Measurements from ENCODE around the gene SYCP3. TPM values are rescaled to one million over a fixed set of nuclear protein-coding genes. Genes with fewer than 3 reads are reported as not detected.
"Not testable (repeated sequence)": the region's sequence is repeated elsewhere in the genome, so short reads cannot be mapped to it uniquely, and the experiment has no call there.

The SYCP3 gene
- total and polyA plus RNA-seq, 2 experiments from 2014 or later: 0.39 TPM; not detected in 1

DNA sequence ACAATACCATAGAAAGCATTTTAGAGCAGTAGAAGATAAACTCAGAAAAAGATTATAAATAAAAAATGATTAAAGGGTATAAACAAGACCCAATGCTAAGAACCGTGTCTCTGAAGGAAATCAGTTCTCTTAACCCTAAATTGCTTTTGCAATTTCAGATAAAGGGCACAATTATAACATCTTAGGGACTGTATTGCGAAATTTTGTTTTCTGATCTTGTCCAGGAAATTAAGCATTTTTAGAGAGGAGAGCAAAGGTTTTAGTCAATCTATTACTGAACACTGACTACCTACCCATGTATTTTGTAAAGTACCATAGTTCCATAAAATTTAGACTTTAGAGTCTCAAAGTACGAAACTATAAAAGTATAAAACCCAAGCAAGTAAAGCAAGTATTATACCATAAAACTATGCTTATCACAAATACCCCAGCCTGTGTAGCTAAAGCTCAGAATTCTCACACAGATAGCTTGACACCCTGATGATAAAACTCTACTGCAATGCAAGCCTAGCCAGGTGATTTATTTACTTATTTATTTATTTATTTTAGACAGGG lies 48.6 kb downstream of the SYCP3 start:
- DNase-seq: no peak
- no peak overlapping the region for H3K9ac ChIP-seq
- no peaks in the 10 kb centered on the region for H4K20me1 ChIP-seq (ENCODE audit: insufficient read depth)
- H3K4me3 ChIP-seq: no peak overlapping the region
- TF ChIP-seq EZH2 (IDR thresholded peaks at IDR 0.05; ENCODE audit: insufficient read depth, poor library complexity, severe bottlenecking) (no peak), EZH2phosphoT487 (IDR thresholded peaks at IDR 0.05; ENCODE audit: insufficient read depth, low read depth) (no peak)
- no peaks in the 10 kb centered on the region for H3K9me2 ChIP-seq (ENCODE audit: insufficient read depth)
- H3K27me3 ChIP-seq (replicated peaks; ENCODE audit: insufficient read depth): no peaks in the 10 kb centered on the region
- H3K79me2 ChIP-seq (ENCODE audit: insufficient read depth): no peaks in the 10 kb centered on the region
- no peak overlapping the region for H2AFZ ChIP-seq
- no peaks in the 10 kb centered on the region for H3K4me1 ChIP-seq (ENCODE audit: insufficient read depth)
- in situ Hi-C loops (cut with MboI): no loop called here
- no peaks in the 10 kb centered on the region for H3K36me3 ChIP-seq (ENCODE audit: low read depth)
- 0 out of 2 replicates have a peak, but pooled peaks cover 4% of the 10 kb centered on the region for H3F3A ChIP-seq (ENCODE audit: insufficient read depth)
- WGBS, 2 experiments (ENCODE audit: low coverage in 1 of 2, low lambda C conversion rate in 2 of 2, missing lambda C conversion rate in 2 of 2): 56 to 60% methylated on average over 3 of the region's 3 CpGs
- no peaks in the 10 kb centered on the region for H3K9me3 ChIP-seq (ENCODE audit: low read depth)
- H3K27ac ChIP-seq: no peak overlapping the region
- no peak overlapping the region for H3K4me2 ChIP-seq (ENCODE audit: unreplicated experiment)

DNA sequence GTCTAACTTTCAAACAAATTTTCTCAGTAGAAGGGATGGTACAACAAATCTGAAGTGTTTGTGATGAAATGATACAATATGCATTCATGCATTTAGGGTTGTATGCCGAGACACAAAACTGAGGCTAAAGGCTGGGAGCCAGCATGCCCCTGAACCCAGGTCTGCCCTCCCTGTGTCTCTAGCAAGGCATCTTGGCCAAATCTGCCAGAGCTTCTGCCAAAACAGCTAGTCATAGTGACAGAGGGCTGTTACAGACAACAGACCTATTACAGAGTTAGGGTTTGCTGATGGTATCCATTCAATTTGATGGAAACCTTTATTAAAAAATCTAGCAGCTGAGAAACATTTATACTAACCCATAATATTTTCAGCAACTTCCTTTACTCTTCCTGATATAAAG lies 53.1 kb downstream of the SYCP3 start:
- H3K9me2 ChIP-seq (ENCODE audit: insufficient read depth): no peaks in the 10 kb centered on the region
- H2AFZ ChIP-seq: no peak overlapping the region
- no peaks in the 10 kb centered on the region for H3K36me3 ChIP-seq (ENCODE audit: low read depth)
- no peaks in the 10 kb centered on the region for H4K20me1 ChIP-seq (ENCODE audit: insufficient read depth)
- no peaks in the 10 kb centered on the region for H3K27me3 ChIP-seq (replicated peaks; ENCODE audit: insufficient read depth)
- no peaks in the 10 kb centered on the region for H3K79me2 ChIP-seq (ENCODE audit: insufficient read depth)
- DNase-seq: no peak
- WGBS, 2 experiments (ENCODE audit: low coverage in 1 of 2, low lambda C conversion rate in 2 of 2, missing lambda C conversion rate in 2 of 2): 97 to 100% methylated on average over 1 of the region's 1 CpG
- TF ChIP-seq EZH2phosphoT487 (IDR thresholded peaks at IDR 0.05; ENCODE audit: insufficient read depth, low read depth): no peak
- no peak for TF ChIP-seq EZH2 (IDR thresholded peaks at IDR 0.05; ENCODE audit: insufficient read depth, poor library complexity, severe bottlenecking)
- H3K4me3 ChIP-seq: no peak overlapping the region
- H3K4me2 ChIP-seq (ENCODE audit: unreplicated experiment): no peak overlapping the region
- H3K4me1 ChIP-seq (ENCODE audit: insufficient read depth): no peaks in the 10 kb centered on the region
- H3F3A ChIP-seq (ENCODE audit: insufficient read depth): no peaks in the 10 kb centered on the region
- in situ Hi-C loops (cut with MboI): no loop called here
- H3K27ac ChIP-seq: no peak overlapping the region
- no peaks in the 10 kb centered on the region for H3K9me3 ChIP-seq (ENCODE audit: low read depth)
- H3K9ac ChIP-seq: no peak overlapping the region

DNA sequence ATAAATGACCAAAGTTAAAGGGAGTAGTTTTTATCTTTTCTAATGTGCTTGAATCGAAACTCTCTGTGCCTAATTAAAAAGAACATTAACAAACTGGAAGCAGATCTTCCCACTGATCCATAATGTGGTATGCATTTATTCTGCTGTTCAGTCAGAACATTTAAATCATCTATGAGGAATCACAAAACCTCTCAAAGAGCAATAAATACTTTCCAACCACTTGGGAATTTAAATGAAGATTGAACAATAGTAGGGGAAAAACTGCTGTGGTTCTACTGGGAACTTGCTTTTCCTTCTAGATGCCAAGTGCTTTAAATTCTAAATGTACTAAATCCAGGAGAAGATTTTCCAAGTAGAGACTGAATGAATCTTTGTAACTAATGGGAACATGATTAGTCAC lies 54.2 kb downstream of the SYCP3 start:
- no peaks in the 10 kb centered on the region for H3F3A ChIP-seq (ENCODE audit: insufficient read depth)
- DNase-seq: no peak
- TF ChIP-seq EZH2 (IDR thresholded peaks at IDR 0.05; ENCODE audit: insufficient read depth, poor library complexity, severe bottlenecking) (no peak), EZH2phosphoT487 (IDR thresholded peaks at IDR 0.05; ENCODE audit: insufficient read depth, low read depth) (no peak)
- H3K36me3 ChIP-seq (ENCODE audit: low read depth): no peaks in the 10 kb centered on the region
- H2AFZ ChIP-seq: no peak overlapping the region
- no peak overlapping the region for H3K4me2 ChIP-seq (ENCODE audit: unreplicated experiment)
- no peak overlapping the region for H3K27ac ChIP-seq
- H3K9me2 ChIP-seq (ENCODE audit: insufficient read depth): no peaks in the 10 kb centered on the region
- H4K20me1 ChIP-seq (ENCODE audit: insufficient read depth): no peaks in the 10 kb centered on the region
- H3K9ac ChIP-seq: no peak overlapping the region
- H3K4me1 ChIP-seq (ENCODE audit: insufficient read depth): no peaks in the 10 kb centered on the region
- H3K27me3 ChIP-seq (replicated peaks; ENCODE audit: insufficient read depth): no peaks in the 10 kb centered on the region
- no peak overlapping the region for H3K4me3 ChIP-seq
- no peaks in the 10 kb centered on the region for H3K9me3 ChIP-seq (ENCODE audit: low read depth)
- 0% methylated on average over 1 of the region's 1 CpG for WGBS, 2 experiments (ENCODE audit: low coverage in 1 of 2, low lambda C conversion rate in 2 of 2, missing lambda C conversion rate in 2 of 2)
- no peaks in the 10 kb centered on the region for H3K79me2 ChIP-seq (ENCODE audit: insufficient read depth)
- in situ Hi-C loops (cut with MboI): no loop called here

DNA sequence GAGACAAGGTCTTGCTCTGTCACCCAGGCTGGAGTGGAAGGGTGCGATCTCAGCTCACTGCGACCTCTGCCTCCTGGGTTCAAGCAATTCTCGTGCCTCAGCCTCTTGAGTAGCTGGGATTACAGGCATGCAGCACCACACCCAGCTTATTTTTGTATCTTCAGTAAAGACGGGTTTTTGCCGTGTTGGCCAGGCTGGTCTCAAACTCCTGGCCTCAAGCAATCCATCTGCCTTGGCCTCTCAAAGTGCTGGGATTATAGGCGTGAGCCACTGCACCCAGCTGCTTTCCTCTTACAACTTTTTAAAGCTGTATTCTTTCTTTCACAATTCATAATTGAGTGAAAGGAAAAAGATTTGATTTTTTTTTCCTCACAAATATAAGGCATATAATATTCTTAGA lies 57.6 kb downstream of the SYCP3 start:
- H4K20me1 ChIP-seq (ENCODE audit: insufficient read depth); H3K9me3 ChIP-seq (ENCODE audit: low read depth); H3F3A ChIP-seq (ENCODE audit: insufficient read depth); H2AFZ ChIP-seq; H3K9me2 ChIP-seq (ENCODE audit: insufficient read depth); H3K27ac ChIP-seq; H3K27me3 ChIP-seq (replicated peaks; ENCODE audit: insufficient read depth); H3K36me3 ChIP-seq (ENCODE audit: low read depth); in situ Hi-C loops (cut with MboI); H3K79me2 ChIP-seq (ENCODE audit: insufficient read depth); DNase-seq; H3K4me1 ChIP-seq (ENCODE audit: insufficient read depth); H3K4me3 ChIP-seq; H3K4me2 ChIP-seq (ENCODE audit: unreplicated experiment); H3K9ac ChIP-seq: not testable (repeated sequence)
- 45 to 52% methylated on average over 4 to 6 of the region's 6 CpGs for WGBS, 2 experiments (ENCODE audit: low coverage in 1 of 2, low lambda C conversion rate in 2 of 2, missing lambda C conversion rate in 2 of 2)

DNA sequence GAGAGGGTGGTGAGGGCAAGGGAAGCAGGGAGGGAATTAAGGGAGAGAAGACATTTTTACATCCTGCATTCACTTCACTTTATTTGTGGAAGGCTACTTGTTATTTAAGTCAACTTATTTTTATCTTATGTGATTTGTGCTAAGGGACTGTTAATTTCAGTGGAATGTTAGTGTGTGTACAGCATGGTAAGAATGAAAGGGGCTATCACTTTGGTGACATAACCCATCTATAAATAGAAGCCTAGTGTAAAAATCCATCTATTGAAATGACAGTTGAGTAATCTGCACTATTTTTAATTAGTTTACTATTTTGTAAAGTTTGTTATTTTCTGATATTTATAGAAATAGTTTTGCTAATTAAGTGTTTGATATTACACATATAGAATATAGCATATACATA lies 58.6 kb downstream of the SYCP3 start:
- Histone ChIP-seq H3F3A (ENCODE audit: insufficient read depth) (no peaks in the 10 kb centered on the region), H3K79me2 (ENCODE audit: insufficient read depth) (no peaks in the 10 kb centered on the region), H2AFZ (no peak overlapping the region), H4K20me1 (ENCODE audit: insufficient read depth) (no peaks in the 10 kb centered on the region), H3K36me3 (ENCODE audit: low read depth) (no peaks in the 10 kb centered on the region), H3K27me3 (replicated peaks; ENCODE audit: insufficient read depth) (no peaks in the 10 kb centered on the region; the same call in 1 of the 2 replicates), H3K4me2 (ENCODE audit: unreplicated experiment) (no peak overlapping the region), H3K4me3 (no peak overlapping the region), H3K9me3 (ENCODE audit: low read depth) (no peaks in the 10 kb centered on the region), H3K9ac (no peak overlapping the region), H3K4me1 (ENCODE audit: insufficient read depth) (no peaks in the 10 kb centered on the region), H3K27ac (no peak overlapping the region), H3K9me2 (ENCODE audit: insufficient read depth) (no peaks in the 10 kb centered on the region)
- TF ChIP-seq EZH2 (IDR thresholded peaks at IDR 0.05; ENCODE audit: insufficient read depth, poor library complexity, severe bottlenecking): no peak
- TF ChIP-seq EZH2phosphoT487 (IDR thresholded peaks at IDR 0.05; ENCODE audit: insufficient read depth, low read depth): no peak
- no peak for DNase-seq
- in situ Hi-C loops (cut with MboI): no loop called here

All from GM23248 (cell line).